H54 (cell line): ENCODE measurements around the gene SLC7A1.

Experiments
- DNase-seq: peaks from one replicate; pipeline ENCODE4 v3.0.0; 2011; ENCODE audit warnings: low spot score, mixed read lengths; ENCODE audit not compliant: insufficient read length
- FAIRE-seq: peaks from 3 replicates; lab custom pipeline; 2011; peaks lifted over from hg19 to GRCh38; lab: Jason Lieb, UNC
- POLR2A ChIP-seq: IDR thresholded peaks from 2 replicates; pipeline ENCODE4 v1.6.1; 2011; ENCODE audit warnings: low read depth, mild to moderate bottlenecking, low read length

The SLC7A1 gene

GRCh38 chr13:29499506-29500165 lies 95.9 kb downstream of the SLC7A1 start:
- no peak for DNase-seq
- no peak for TF ChIP-seq POLR2A
- FAIRE-seq, result no peak

- FAIRE-seq (no peak), DNase-seq (no peak)
- no peak for TF ChIP-seq POLR2A
These were observed 97.0 kb downstream of the SLC7A1 start for GRCh38 chr13:29498426-29499040.

GRCh38 chr13:29497137-29497654 lies 98.3 kb downstream of the SLC7A1 start:
- DNase-seq (no peak), FAIRE-seq (no peak)
- no peak for TF ChIP-seq POLR2A

GRCh38 chr13:29496241-29496712 lies 99.2 kb downstream of the SLC7A1 start:
- DNase-seq (no peak), FAIRE-seq (no peak)
- TF ChIP-seq POLR2A, result no peak

GRCh38 chr13:29494520-29494919 lies 101.0 kb downstream of the SLC7A1 start:
- no peak for FAIRE-seq
- no peak for TF ChIP-seq POLR2A

GRCh38 chr13:29493796-29494195 lies 101.7 kb downstream of the SLC7A1 start:
- no peak for TF ChIP-seq POLR2A
- DNase-seq, result no peak
- FAIRE-seq, result no peak

More at GRCh38 chr13:29494520-29494919, 101.0 kb downstream of the SLC7A1 start:
- no peak for DNase-seq

GRCh38 chr13:29491248-29491647 lies 104.2 kb downstream of the SLC7A1 start:
- FAIRE-seq (no peak), DNase-seq (no peak)
- no peak for TF ChIP-seq POLR2A

- DNase-seq (no peak), FAIRE-seq (no peak)
- no peak for TF ChIP-seq POLR2A
These were observed 105.0 kb downstream of the SLC7A1 start for GRCh38 chr13:29490561-29490885.

- DNase-seq (no peak), FAIRE-seq (no peak)
- TF ChIP-seq POLR2A, result no peak
These were observed 105.6 kb downstream of the SLC7A1 start for GRCh38 chr13:29489650-29490560.

GRCh38 chr13:29487466-29488454 lies 107.7 kb downstream of the SLC7A1 start:
- no peak for FAIRE-seq
- no peak for DNase-seq

GRCh38 chr13:29486551-29486950 lies 108.9 kb downstream of the SLC7A1 start:
- no peak for FAIRE-seq

More at GRCh38 chr13:29487466-29488454, 107.7 kb downstream of the SLC7A1 start:
- no peak for TF ChIP-seq POLR2A

GRCh38 chr13:29484796-29485195 lies 110.7 kb downstream of the SLC7A1 start:
- no peak for FAIRE-seq
- no peak for TF ChIP-seq POLR2A
- DNase-seq, result no peak

More at GRCh38 chr13:29486551-29486950, 108.9 kb downstream of the SLC7A1 start:
- DNase-seq, result no peak
- TF ChIP-seq POLR2A, result no peak

- DNase-seq (no peak), FAIRE-seq (no peak)
- no peak for TF ChIP-seq POLR2A
These were observed 111.3 kb downstream of the SLC7A1 start for GRCh38 chr13:29484236-29484635.
